ENCODE measurements around the gene BAZ1A. TPM values are rescaled to one million over a fixed set of nuclear protein-coding genes. Genes with fewer than 3 reads are reported as not detected.

The BAZ1A gene
- total and polyA plus RNA-seq, 2 of the 8 experiments (the other 6 are each of a cell fraction or from before 2014, with no cell fraction given) = 8.0 to 23.1 TPM

DNA sequence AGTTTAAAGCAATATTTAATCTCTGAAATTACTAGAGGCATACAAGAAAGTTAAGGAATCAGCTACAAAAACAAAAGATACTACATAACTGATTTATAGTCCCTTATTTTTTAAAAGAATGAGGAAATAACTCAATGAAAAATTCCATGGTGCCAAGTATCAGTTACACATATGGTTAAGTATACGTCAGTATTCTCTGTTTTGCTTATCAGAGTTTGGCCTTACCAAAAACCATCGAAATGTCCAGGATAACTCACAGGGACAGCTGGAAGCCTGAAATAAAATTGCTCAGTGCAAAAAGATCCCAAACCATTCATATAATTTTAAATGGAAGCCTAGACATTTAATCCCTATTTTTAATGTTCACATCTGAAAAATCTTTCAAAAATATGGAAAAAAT is 164.4 kb downstream of the BAZ1A start (continued):
- TF ChIP-seq TCF12 (IDR thresholded peaks at IDR 0.05; ENCODE audit: low read depth, low read length) (no peak), POLR2AphosphoS5 (IDR thresholded peaks at IDR 0.05; ENCODE audit: low read depth, low read length) (no peak), BACH1 (IDR thresholded peaks at IDR 0.05; ENCODE audit: low read length) (no peak), NRF1 (IDR thresholded peaks at IDR 0.05; ENCODE audit: low read depth, low read length) (no peak), SAP30 (IDR thresholded peaks at IDR 0.05; ENCODE audit: insufficient read depth, insufficient replicate concordance, low read length) (no peak)
